Tibial nerve (tissue), 4 donors: Measurements from ENCODE around the gene DESI1. TPM values are rescaled to one million over a fixed set of nuclear protein-coding genes. Genes with fewer than 3 reads are reported as not detected.
A peak's percentile ranks its signal among the peaks of the same experiment; 100 is the strongest.

Experiments
- DNase-seq, 2 donors: peaks; one replicate each; pipeline ENCODE4 v3.0.0-alpha.2; 2019; ENCODE audit warnings: low spot score in 2 of 2
- H3K27ac ChIP-seq, 4 donors: fragments of 200-600 bp; sonication (generic) in 3 of 4; one replicate each; pipeline ENCODE4 v1.5.1; 2017 to 2019; ENCODE audit warnings: mild to moderate bottlenecking in 1 of 4
- H3K27me3 ChIP-seq, 2 donors: fragments of 200-600 bp; sonication (generic) in 1 of 2; one replicate each; pipeline versions ENCODE4 v1.5.1 to v1.6.0; 2017 to 2019
- H3K36me3 ChIP-seq, 3 donors: fragments of 200-600 bp; sonication (generic); one replicate each; pipeline ENCODE4 v1.5.1; 2018 to 2019
- H3K4me1 ChIP-seq, 4 donors: fragments of 200-600 bp; sonication (generic) in 3 of 4; one replicate each; pipeline ENCODE4 v1.5.1; 2017 to 2019
- H3K4me3 ChIP-seq, 4 donors: fragments of 200-600 bp; sonication (generic) in 3 of 4; one replicate each; pipeline ENCODE4 v1.5.1; 2017 to 2019; ENCODE audit warnings: mild to moderate bottlenecking in 1 of 4, moderate library complexity in 1 of 4
- H3K9me3 ChIP-seq, 4 donors: fragments of 200-600 bp; sonication (generic) in 3 of 4; one replicate each; pipeline ENCODE4 v1.5.1; 2017 to 2019
- CTCF ChIP-seq, 5 experiments: fragments of 200-600 bp in 3 of 5; fragments of 450-650 bp in 2 of 5; sonication (generic) in 3 of 5; IDR thresholded peaks; one replicate each; pipeline ENCODE4 v1.5.1; 2016 to 2019; ENCODE audit warnings: antibody characterized with exemption in 5 of 5, mild to moderate bottlenecking in 3 of 5, moderate library complexity in 2 of 5
- EP300 ChIP-seq, 2 donors: sonication (generic); formaldehyde crosslinking; IDR thresholded peaks; one replicate each; pipeline ENCODE4 v1.6.1; 2017; ENCODE audit warnings: antibody characterized with exemption in 2 of 2, mild to moderate bottlenecking in 1 of 2
- POLR2A ChIP-seq, 2 donors: fragments of 450-650 bp; IDR thresholded peaks; one replicate each; pipeline ENCODE4 v1.6.1; 2017; ENCODE audit warnings: antibody characterized with exemption in 2 of 2, mild to moderate bottlenecking in 2 of 2, moderate library complexity in 2 of 2
- WGBS, 2 donors: methylation state at CpG; one replicate each; pipeline ENCODE4 v1.1.5; 2018; 5-methylcytosine and 5-hydroxymethylcytosine counted together
- total RNA-seq, 4 donors: library from RNA; depleted of rRNA; stranded (reverse); fragments of >200 nt; gene quantifications; one replicate each; pipeline ENCODE4 v1.1.0, GENCODE V29; 2016

DESI1 gene
- total RNA-seq, 4 donors from 2014 or later, result 16.5 to 24.6 (median 19.2) TPM

GRCh38 chr22:41587347-41587723, 33.5 kb downstream of the DESI1 start:
- no peak for TF ChIP-seq EP300 (IDR thresholded peaks at IDR 0.05)
- Histone ChIP-seq H3K27me3 (no peaks in the 10 kb centered on the region), H3K27ac (peak overlapping the region in 3 of 4 donors; percentile 84 to 91 (median 88)), H3K36me3 (peaks cover 0 to 38% (median 13%) of the 10 kb centered on the region in 3 donors), H3K4me1 (peaks cover 0 to 18% (median 15%) of the 10 kb centered on the region in 4 donors), H3K9me3 (no peaks in the 10 kb centered on the region), H3K4me3 (no peak overlapping the region)
- DNase-seq, result no peak
- WGBS, 2 donors, result 93 to 95% methylated on average over 7 of the region's 7 CpGs

- no peak overlapping the region for H3K27ac ChIP-seq
- peaks cover 0 to 52% (median 13%) of the 10 kb centered on the region in 3 donors for H3K36me3 ChIP-seq
- H3K4me3 ChIP-seq, result no peak overlapping the region
- no peaks in the 10 kb centered on the region for H3K27me3 ChIP-seq
- 93 to 96% methylated on average over 7 of the region's 7 CpGs for WGBS, 2 donors
- peaks cover 0 to 18% (median 15%) of the 10 kb centered on the region in 4 donors for H3K4me1 ChIP-seq
- no peaks in the 10 kb centered on the region for H3K9me3 ChIP-seq
- DNase-seq, result no peak
- no peak for TF ChIP-seq POLR2A (IDR thresholded peaks at IDR 0.05)
- no peak for TF ChIP-seq EP300 (IDR thresholded peaks at IDR 0.05)
- no peak for TF ChIP-seq CTCF (IDR thresholded peaks at IDR 0.05)
Measured at GRCh38 chr22:41585898-41586297, 34.9 kb downstream of the DESI1 start.

GRCh38 chr22:41584881-41585280, 36.0 kb downstream of the DESI1 start:
- no peaks in the 10 kb centered on the region for H3K9me3 ChIP-seq
- TF ChIP-seq EP300 (IDR thresholded peaks at IDR 0.05) (no peak), POLR2A (IDR thresholded peaks at IDR 0.05) (no peak), CTCF (IDR thresholded peaks at IDR 0.05) (no peak)
- peaks cover 0 to 62% (median 13%) of the 10 kb centered on the region in 3 donors for H3K36me3 ChIP-seq
- H3K4me3 ChIP-seq, result no peak overlapping the region
- no peak for DNase-seq
- 82 to 84% methylated on average over 6 of the region's 6 CpGs for WGBS, 2 donors
- no peaks in the 10 kb centered on the region for H3K27me3 ChIP-seq
- no peak overlapping the region for H3K27ac ChIP-seq
- H3K4me1 ChIP-seq, result peaks cover 0 to 18% (median 15%) of the 10 kb centered on the region in 4 donors

DNA sequence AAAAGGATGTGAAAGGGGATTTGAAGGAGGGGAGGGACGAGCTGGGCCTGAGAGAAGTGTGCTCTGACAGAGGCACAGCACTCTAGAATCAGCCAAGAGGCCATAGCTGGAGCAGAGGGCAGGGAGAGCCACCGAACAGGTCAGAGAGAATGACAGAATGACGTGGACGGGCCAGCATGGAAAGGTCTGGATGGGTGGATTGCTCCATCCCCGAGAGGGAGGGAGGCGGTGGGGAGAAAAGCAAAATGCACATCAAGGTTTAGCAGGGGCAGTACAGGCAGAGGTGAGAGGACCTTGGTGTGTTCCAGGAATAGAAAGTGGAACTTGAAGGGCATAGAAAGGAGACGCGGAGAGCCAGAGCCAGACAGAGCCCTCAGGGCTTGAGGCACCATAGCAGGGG, 38.1 kb downstream of the DESI1 start:
- no peak for TF ChIP-seq CTCF (IDR thresholded peaks at IDR 0.05)
- TF ChIP-seq POLR2A (IDR thresholded peaks at IDR 0.05), result no peak
- no peak for TF ChIP-seq EP300 (IDR thresholded peaks at IDR 0.05)
- Histone ChIP-seq H3K27ac (no peak overlapping the region), H3K4me3 (no peak overlapping the region), H3K9me3 (no peaks in the 10 kb centered on the region), H3K27me3 (no peaks in the 10 kb centered on the region), H3K36me3 (peaks cover 0 to 84% (median 13%) of the 10 kb centered on the region in 3 donors), H3K4me1 (peaks cover 0 to 4% (median 2%) of the 10 kb centered on the region in 4 donors)
- WGBS, 2 donors, result 71% methylated on average over 8 of the region's 8 CpGs
- DNase-seq, result no peak

DNA sequence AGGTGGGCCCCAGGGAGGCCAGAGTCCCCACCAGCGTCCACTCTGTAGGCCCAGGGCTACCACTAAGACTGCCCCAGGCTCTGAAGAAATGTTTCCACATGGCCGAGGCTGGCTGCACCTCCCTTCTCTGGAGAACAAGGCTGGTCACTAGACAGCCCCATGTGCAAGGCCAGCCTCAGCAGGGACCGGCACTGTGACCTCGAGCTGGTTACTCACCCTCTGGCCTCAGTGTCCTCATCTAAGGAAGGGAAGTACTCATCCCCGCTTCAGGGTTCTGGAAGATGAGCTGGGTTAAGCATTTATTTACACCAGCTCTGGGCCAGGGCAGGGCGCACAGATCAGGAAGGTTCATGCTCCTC, 40.9 kb downstream of the DESI1 start:
- Histone ChIP-seq H3K36me3 (peaks cover 0 to 99% (median 13%) of the 10 kb centered on the region in 3 donors), H3K4me3 (no peak overlapping the region), H3K27me3 (no peaks in the 10 kb centered on the region), H3K27ac (no peak overlapping the region), H3K4me1 (peaks cover 0 to 6% (median 0%) of the 10 kb centered on the region in 4 donors), H3K9me3 (no peaks in the 10 kb centered on the region)
- TF ChIP-seq CTCF (IDR thresholded peaks at IDR 0.05), result no peak
- TF ChIP-seq POLR2A (IDR thresholded peaks at IDR 0.05), result no peak
- TF ChIP-seq EP300 (IDR thresholded peaks at IDR 0.05), result no peak
- DNase-seq, result no peak
- WGBS, 2 donors, result 72 to 82% methylated on average over 6 of the region's 6 CpGs
